ENCODE data around the gene DBP. TPM values are rescaled to one million over a fixed set of nuclear protein-coding genes. Genes with fewer than 3 reads are reported as not detected.

Gene DBP
- total and polyA plus RNA-seq, 2 of the 13 experiments (the other 11 are each of a cell fraction or from before 2014, with no cell fraction given) = 1.7 to 5.8 TPM

- TF ChIP-seq PATZ1 (CRISPR knock-in tag; IDR thresholded peaks at IDR 0.05) (0 out of 2 replicates have a peak, but pooled peaks have one; percentile 23), HDAC6 (IDR thresholded peaks at IDR 0.05; ENCODE audit: low read depth, low read length) (no peak), HNF4A (CRISPR knock-in tag; IDR thresholded peaks at IDR 0.05) (peak; percentile 55)
Observed at GRCh38 chr19:48670699-48671445, 33.7 kb upstream of the DBP start (continued).

DNA sequence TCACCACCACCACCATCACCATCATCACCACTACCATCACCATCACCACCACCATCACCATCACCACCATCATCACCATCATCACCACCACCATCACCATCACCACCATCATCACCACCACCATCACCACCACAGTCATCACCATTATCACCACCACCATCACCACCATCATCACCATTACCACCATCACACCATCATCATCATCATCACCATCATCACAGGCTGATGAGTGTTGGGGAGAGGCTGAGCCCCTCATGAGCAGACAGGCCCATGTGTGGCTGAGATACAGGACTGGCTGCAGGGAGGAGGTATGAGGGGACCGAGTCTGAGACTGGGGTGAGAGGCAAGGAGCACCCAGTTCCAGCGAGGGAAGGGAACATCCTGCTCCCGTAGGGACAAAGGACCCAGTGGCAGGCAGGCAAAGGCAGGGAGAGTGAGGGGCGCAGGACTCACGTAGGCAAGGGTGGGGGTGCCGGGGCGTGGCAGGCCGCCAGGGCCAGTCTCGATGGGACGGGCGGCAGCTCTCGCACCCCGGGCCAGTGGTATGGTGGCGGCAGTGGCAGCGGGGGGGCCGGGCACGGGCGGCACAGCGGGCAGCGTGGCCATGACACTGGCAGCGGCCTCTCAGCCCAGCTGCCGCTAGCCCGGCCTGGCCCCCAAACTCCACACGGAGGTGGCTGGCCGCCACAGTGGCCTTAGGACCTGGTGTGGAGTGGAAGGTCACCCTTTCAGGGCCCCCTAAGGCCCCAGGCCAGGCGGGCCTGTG, 32.9 kb upstream of the DBP start:
- no peaks in the 10 kb centered on the region for H3K79me2 ChIP-seq (ENCODE audit: insufficient read depth, low read length)
- intact Hi-C loops (cut with micrococcal nuclease; ENCODE audit: unreplicated experiment) = no loop called here
- H2AFZ ChIP-seq (ENCODE audit: low read length) = no peak overlapping the region
- H3K4me1 ChIP-seq (ENCODE audit: insufficient read depth, low read length) = peaks cover 13% of the 10 kb centered on the region
- H3K4me3 ChIP-seq (replicated peaks in 1 of 3; ENCODE audit: insufficient read depth in 1 of 3, low read depth in 2 of 3, low read length in 3 of 3) = no peak overlapping the region
- H4K20me1 ChIP-seq (ENCODE audit: insufficient read depth, low read length) = no peaks in the 10 kb centered on the region
- no peak overlapping the region for H3K4me2 ChIP-seq (ENCODE audit: low read depth, low read length)
- no peaks in the 10 kb centered on the region for H3K36me3 ChIP-seq (replicated peaks in 1 of 2; ENCODE audit: control insufficient read depth in 1 of 2, insufficient read depth in 2 of 2, low read length in 2 of 2)
- peaks cover 4 to 23% of the 10 kb centered on the region in 2 experiments; a peak in 4 of 5 replicates for H3K27me3 ChIP-seq (ENCODE audit: control insufficient read depth in 1 of 2, insufficient read depth in 2 of 2, low read length in 2 of 2)
- in situ Hi-C loops (cut with HindIII; ENCODE audit: extremely low pct_ligation_motif_present, low pct_unique_long_range_greater_than_20kb) = loop anchor here (10.0 kb wide), 2 partner anchors 115 to 165 kb away; partner anchors contain the start of gene HSD17B14
- WGBS (ENCODE audit: low lambda C conversion rate) = 90% methylated on average over 16 of the region's 26 CpGs
- ATAC-seq (no peak; the same call in 2 of the 3 replicates), FAIRE-seq (no peak), DNase-seq (ENCODE audit: low spot score) (no peak)
- H3K27ac ChIP-seq (ENCODE audit: extremely low read length, insufficient read depth, low read length) = no peak overlapping the region
- TF ChIP-seq CREB1 (IDR thresholded peaks at IDR 0.05) = peak; percentile 74
- no peak for TF ChIP-seq CREB1 (CRISPR knock-in tag; IDR thresholded peaks at IDR 0.05)
- TF ChIP-seq HCFC1 (IDR thresholded peaks at IDR 0.05; ENCODE audit: low read depth, low read length) = no peak
- no peak overlapping the region for H3K9ac ChIP-seq (ENCODE audit: insufficient read depth, low read depth, low read length)
- CTCF ChIA-PET (ENCODE audit: low intra/inter-chr PET ratio, low total read pairs) = no interaction called here
- no peaks in the 10 kb centered on the region for H3K9me3 ChIP-seq (ENCODE audit: low read length)
- POLR2A ChIA-PET = no interaction called here
- BruUV-seq (replicated peaks) = no TSS peak

Measured in HepG2 (cell line).